Mucosa of rectum (tissue), 2 donors: ENCODE results near the gene ZNF639.
"Not testable (repeated sequence)": the region's sequence is repeated elsewhere in the genome, so short reads cannot be mapped to it uniquely, and the experiment has no call there.

Experiments used
- H3K27ac ChIP-seq, 2 donors: one replicate each; pipeline ENCODE4 v1.7.0; 2013; ENCODE audit warnings: inconsistent platforms in 2 of 2, low read depth in 2 of 2, low read length in 2 of 2
- H3K27me3 ChIP-seq, 2 donors: one replicate each; pipeline ENCODE4 v1.7.0; 2013; ENCODE audit warnings: low read length in 2 of 2; ENCODE audit not compliant: control insufficient read depth in 2 of 2, insufficient read depth in 2 of 2
- H3K36me3 ChIP-seq, 2 donors: one replicate each; pipeline ENCODE4 v1.7.0; 2013; ENCODE audit warnings: low read length in 2 of 2; ENCODE audit not compliant: control insufficient read depth in 2 of 2, insufficient read depth in 2 of 2
- H3K4me1 ChIP-seq, 2 donors: one replicate each; pipeline ENCODE4 v1.7.0; 2013; ENCODE audit warnings: low read length in 2 of 2, mild to moderate bottlenecking in 1 of 2; ENCODE audit not compliant: control insufficient read depth in 2 of 2, insufficient read depth in 2 of 2
- H3K4me3 ChIP-seq, 2 donors: one replicate each; pipeline ENCODE4 v1.7.0; 2013; ENCODE audit warnings: low read length in 2 of 2
- H3K9ac ChIP-seq, 2 donors: one replicate each; pipeline ENCODE4 v1.7.0; 2013; ENCODE audit warnings: low read length in 2 of 2, low read depth in 1 of 2, mild to moderate bottlenecking in 1 of 2
- H3K9me3 ChIP-seq, 2 donors: one replicate each; pipeline ENCODE4 v1.7.0; 2013; ENCODE audit warnings: low read length in 2 of 2; ENCODE audit not compliant: control insufficient read depth in 2 of 2
- donor health status: healthy.
- donor health status: Normal muscosa, but diverticular disease.

ZNF639 gene

GRCh38 chr3:179288845-179289244 is 34.0 kb upstream of the ZNF639 start:
- H3K9ac ChIP-seq: no peak overlapping the region
- no peaks in the 10 kb centered on the region for H3K36me3 ChIP-seq
- no peak overlapping the region for H3K4me3 ChIP-seq
- no peaks in the 10 kb centered on the region for H3K9me3 ChIP-seq
- no peaks in the 10 kb centered on the region for H3K4me1 ChIP-seq
- no peaks in the 10 kb centered on the region for H3K27me3 ChIP-seq
- H3K27ac ChIP-seq: no peak overlapping the region

- H3K9ac ChIP-seq: no peak overlapping the region
- H3K9me3 ChIP-seq: no peaks in the 10 kb centered on the region
- no peaks in the 10 kb centered on the region for H3K27me3 ChIP-seq
- no peak overlapping the region for H3K27ac ChIP-seq
- H3K36me3 ChIP-seq: no peaks in the 10 kb centered on the region
- no peaks in the 10 kb centered on the region for H3K4me1 ChIP-seq
- no peak overlapping the region for H3K4me3 ChIP-seq
Observed at GRCh38 chr3:179289295-179289694, 33.5 kb upstream of the ZNF639 start.

- Histone ChIP-seq H3K4me1 (no peaks in the 10 kb centered on the region), H3K9me3 (no peaks in the 10 kb centered on the region), H3K27me3 (no peaks in the 10 kb centered on the region), H3K9ac (no peak overlapping the region), H3K27ac (no peak overlapping the region), H3K36me3 (no peaks in the 10 kb centered on the region), H3K4me3 (no peak overlapping the region)
Observed at GRCh38 chr3:179292450-179292849, 30.4 kb upstream of the ZNF639 start.

- H3K4me1 ChIP-seq: no peaks in the 10 kb centered on the region
- no peak overlapping the region for H3K4me3 ChIP-seq
- no peaks in the 10 kb centered on the region for H3K36me3 ChIP-seq
- no peak overlapping the region for H3K27ac ChIP-seq
- H3K9ac ChIP-seq: no peak overlapping the region
- no peaks in the 10 kb centered on the region for H3K27me3 ChIP-seq
- H3K9me3 ChIP-seq: peaks cover 0 to 2% of the 10 kb centered on the region in 2 donors
Observed at GRCh38 chr3:179297971-179298725, 24.7 kb upstream of the ZNF639 start.

GRCh38 chr3:179299316-179299715 is 23.5 kb upstream of the ZNF639 start:
- Histone ChIP-seq H3K36me3 (no peaks in the 10 kb centered on the region), H3K9ac (no peak overlapping the region), H3K27me3 (no peaks in the 10 kb centered on the region), H3K4me3 (no peak overlapping the region), H3K9me3 (peaks cover 0 to 2% of the 10 kb centered on the region in 2 donors), H3K4me1 (no peaks in the 10 kb centered on the region), H3K27ac (no peak overlapping the region)

- H3K9me3 ChIP-seq: peaks cover 0 to 2% of the 10 kb centered on the region in 2 donors
- no peak overlapping the region for H3K9ac ChIP-seq
- H3K27me3 ChIP-seq: no peaks in the 10 kb centered on the region
- no peak overlapping the region for H3K27ac ChIP-seq
- no peak overlapping the region for H3K4me3 ChIP-seq
- no peaks in the 10 kb centered on the region for H3K36me3 ChIP-seq
- no peaks in the 10 kb centered on the region for H3K4me1 ChIP-seq
Observed at GRCh38 chr3:179299999-179300613, 22.7 kb upstream of the ZNF639 start.

- Histone ChIP-seq H3K9ac (no peak overlapping the region), H3K36me3 (no peaks in the 10 kb centered on the region), H3K9me3 (peaks cover 0 to 2% of the 10 kb centered on the region in 2 donors), H3K27me3 (no peaks in the 10 kb centered on the region), H3K27ac (no peak overlapping the region), H3K4me3 (no peak overlapping the region), H3K4me1 (no peaks in the 10 kb centered on the region)
Observed at GRCh38 chr3:179301645-179302044, 21.2 kb upstream of the ZNF639 start.

- Histone ChIP-seq H3K4me1 (no peaks in the 10 kb centered on the region), H3K4me3 (no peak overlapping the region), H3K36me3 (no peaks in the 10 kb centered on the region), H3K27me3 (no peaks in the 10 kb centered on the region), H3K9ac (no peak overlapping the region), H3K9me3 (peaks cover 0 to 2% of the 10 kb centered on the region in 2 donors), H3K27ac (no peak overlapping the region)
Observed at GRCh38 chr3:179302111-179302510, 20.7 kb upstream of the ZNF639 start.

GRCh38 chr3:179304605-179305004 is 18.2 kb upstream of the ZNF639 start:
- H3K36me3 ChIP-seq: no peaks in the 10 kb centered on the region
- no peak overlapping the region for H3K27ac ChIP-seq
- H3K4me3 ChIP-seq: no peak overlapping the region
- no peaks in the 10 kb centered on the region for H3K4me1 ChIP-seq
- no peaks in the 10 kb centered on the region for H3K9me3 ChIP-seq
- no peak overlapping the region for H3K9ac ChIP-seq
- H3K27me3 ChIP-seq: no peaks in the 10 kb centered on the region

- not testable (repeated sequence) for H3K36me3 ChIP-seq, H3K9me3 ChIP-seq, H3K4me3 ChIP-seq, H3K27me3 ChIP-seq, H3K27ac ChIP-seq, H3K4me1 ChIP-seq, H3K9ac ChIP-seq
Observed at GRCh38 chr3:179307362-179307761, 15.5 kb upstream of the ZNF639 start.
